Mononuclear cell (primary cell): ENCODE data around the gene PDE10A. TPM values are rescaled to one million over a fixed set of nuclear protein-coding genes. Genes with fewer than 3 reads are reported as not detected.

Experiments used
- H3K27me3 ChIP-seq: 2 replicates; pipeline ENCODE4 v1.6.0; 2011; ENCODE audit warnings: low read length, control low read depth; ENCODE audit not compliant: insufficient read depth
- H3K4me1 ChIP-seq: 2 replicates; pipeline ENCODE4 v1.5.1; 2011; ENCODE audit warnings: mild to moderate bottlenecking, low read length, control low read depth; ENCODE audit not compliant: insufficient read depth
- H3K4me3 ChIP-seq: 2 replicates; pipeline ENCODE4 v1.5.1; 2011; ENCODE audit warnings: mild to moderate bottlenecking, low read length, moderate library complexity
- H3K9me3 ChIP-seq: 2 replicates; pipeline ENCODE4 v1.5.1; 2011; ENCODE audit warnings: low read depth, mild to moderate bottlenecking, control low read depth, low read length
- total RNA-seq: library from RNA; depleted of rRNA; stranded (reverse); fragments of >200 nt; gene quantifications from one replicate; pipeline ENCODE4 v1.2.3, GENCODE V29; 2012

Gene PDE10A
- total RNA-seq, 1 donor, result 0.10 TPM

DNA sequence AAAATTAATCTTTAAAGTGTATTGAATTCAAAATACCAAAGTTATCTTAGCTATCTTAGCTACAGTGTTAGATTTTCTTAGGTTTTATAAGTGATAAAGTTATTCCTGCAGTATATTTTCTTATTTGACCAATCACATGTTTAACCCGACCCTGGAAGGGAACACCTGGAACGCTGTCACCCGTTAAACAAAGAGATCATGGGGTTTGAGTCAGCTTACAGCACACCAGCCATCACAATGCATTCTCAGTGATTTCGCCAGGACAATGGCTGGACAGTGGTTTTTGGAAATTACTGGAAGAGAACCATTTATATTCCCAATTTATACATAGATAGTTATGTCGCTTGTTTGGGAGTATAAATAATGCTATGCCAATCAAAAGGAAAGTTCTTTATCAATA lies 364.2 kb downstream of the PDE10A start:
- Histone ChIP-seq H3K27me3 (no peaks in the 10 kb centered on the region), H3K9me3 (no peaks in the 10 kb centered on the region), H3K4me3 (no peak overlapping the region), H3K4me1 (no peaks in the 10 kb centered on the region)

DNA sequence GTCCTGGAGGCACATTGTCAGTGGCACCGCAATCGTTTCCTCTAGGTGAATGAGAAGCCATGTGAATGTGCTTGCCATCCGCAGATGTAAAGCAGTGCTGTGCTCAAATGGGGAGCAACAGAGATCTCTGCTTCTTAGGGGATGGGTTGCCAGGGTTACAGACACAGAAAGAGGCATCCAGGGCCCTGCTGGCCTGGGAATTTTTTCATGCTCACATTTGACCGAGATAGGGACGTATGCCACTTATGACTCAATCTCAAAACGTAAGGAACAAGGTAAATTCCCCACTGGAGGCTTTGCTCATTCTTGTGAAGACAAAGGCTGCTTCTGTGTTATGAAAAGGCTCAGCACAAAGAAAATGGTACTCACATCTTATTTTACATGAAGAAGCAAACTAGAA lies 364.6 kb downstream of the PDE10A start:
- no peaks in the 10 kb centered on the region for H3K9me3 ChIP-seq
- no peaks in the 10 kb centered on the region for H3K27me3 ChIP-seq
- H3K4me3 ChIP-seq, result no peak overlapping the region
- H3K4me1 ChIP-seq, result no peaks in the 10 kb centered on the region

DNA sequence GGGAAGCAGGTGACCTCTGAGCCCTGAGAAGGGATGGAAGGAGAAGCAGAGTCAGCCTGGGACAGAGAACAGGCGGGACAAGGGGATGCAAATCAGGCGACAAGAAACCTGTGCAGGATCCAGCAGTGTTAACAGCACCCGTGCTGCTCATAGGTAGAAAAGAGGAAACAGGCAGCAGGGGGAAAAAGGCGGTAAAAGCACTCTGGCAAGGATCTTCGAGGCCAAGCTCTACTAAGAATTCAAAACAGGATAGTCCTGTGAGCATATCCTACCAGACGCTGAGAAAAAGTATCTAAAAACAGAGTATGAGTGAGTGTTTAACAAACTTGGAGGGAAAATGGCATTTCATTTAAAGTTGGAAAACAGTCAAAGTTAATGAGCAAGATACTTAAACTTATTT lies 370.4 kb downstream of the PDE10A start:
- no peak overlapping the region for H3K4me3 ChIP-seq
- H3K9me3 ChIP-seq, result no peaks in the 10 kb centered on the region
- H3K27me3 ChIP-seq, result no peaks in the 10 kb centered on the region
- H3K4me1 ChIP-seq, result no peaks in the 10 kb centered on the region
